ENCODE results near the gene GPR34.
"Not testable (repeated sequence)": the region's sequence is repeated elsewhere in the genome, so short reads cannot be mapped to it uniquely, and the experiment has no call there.

GPR34 gene

GRCh38 chrX:41688835-41689234 lies at the start of gene GPR34:
Gene GPR34 (plus strand): TSS chrX:41688973. CDS start chrX:41695634, 6,661 bp downstream.
- in situ Hi-C loops (cut with HindIII; ENCODE audit: low pct_unique_long_range_greater_than_20kb, low sequenced_read_pairs): no loop called here
- no peak for TF ChIP-seq JUND (IDR thresholded peaks at IDR 0.05; ENCODE audit: low read depth)
- no peak for DNase-seq (ENCODE audit: low read depth in 1 of 2, low spot score in 1 of 2)

GRCh38 chrX:41646201-41646600 lies 42.6 kb upstream of the GPR34 start:
- DNase-seq (ENCODE audit: low read depth in 1 of 2, low spot score in 1 of 2); in situ Hi-C loops (cut with HindIII; ENCODE audit: low pct_unique_long_range_greater_than_20kb, low sequenced_read_pairs): not testable (repeated sequence)

- no peak for TF ChIP-seq JUND (IDR thresholded peaks at IDR 0.05; ENCODE audit: low read depth)
- no peak for DNase-seq (ENCODE audit: low read depth in 1 of 2, low spot score in 1 of 2)
- in situ Hi-C loops (cut with HindIII; ENCODE audit: low pct_unique_long_range_greater_than_20kb, low sequenced_read_pairs): no loop called here
Observed at GRCh38 chrX:41653125-41653524, 35.6 kb upstream of the GPR34 start.

GRCh38 chrX:41655101-41655500 lies 33.7 kb upstream of the GPR34 start:
- no peak for DNase-seq (ENCODE audit: low read depth in 1 of 2, low spot score in 1 of 2)
- no peak for TF ChIP-seq JUND (IDR thresholded peaks at IDR 0.05; ENCODE audit: low read depth)
- in situ Hi-C loops (cut with HindIII; ENCODE audit: low pct_unique_long_range_greater_than_20kb, low sequenced_read_pairs): no loop called here

GRCh38 chrX:41655631-41656030 lies 33.1 kb upstream of the GPR34 start:
- in situ Hi-C loops (cut with HindIII; ENCODE audit: low pct_unique_long_range_greater_than_20kb, low sequenced_read_pairs): no loop called here
- no peak for DNase-seq (ENCODE audit: low read depth in 1 of 2, low spot score in 1 of 2)
- TF ChIP-seq JUND (IDR thresholded peaks at IDR 0.05; ENCODE audit: low read depth): no peak

- no peak for TF ChIP-seq JUND (IDR thresholded peaks at IDR 0.05; ENCODE audit: low read depth)
- no peak for DNase-seq (ENCODE audit: low read depth in 1 of 2, low spot score in 1 of 2)
Observed at GRCh38 chrX:41661366-41662095, 27.2 kb upstream of the GPR34 start.

GRCh38 chrX:41664375-41664901 lies 24.3 kb upstream of the GPR34 start:
- DNase-seq (ENCODE audit: low read depth in 1 of 2, low spot score in 1 of 2): no peak
- in situ Hi-C loops (cut with HindIII; ENCODE audit: low pct_unique_long_range_greater_than_20kb, low sequenced_read_pairs): no loop called here

More at GRCh38 chrX:41661366-41662095, 27.2 kb upstream of the GPR34 start:
- in situ Hi-C loops (cut with HindIII; ENCODE audit: low pct_unique_long_range_greater_than_20kb, low sequenced_read_pairs): no loop called here

GRCh38 chrX:41664908-41665307 lies 23.9 kb upstream of the GPR34 start:
- DNase-seq (ENCODE audit: low read depth in 1 of 2, low spot score in 1 of 2): no peak
- in situ Hi-C loops (cut with HindIII; ENCODE audit: low pct_unique_long_range_greater_than_20kb, low sequenced_read_pairs): no loop called here
- no peak for TF ChIP-seq JUND (IDR thresholded peaks at IDR 0.05; ENCODE audit: low read depth)

More at GRCh38 chrX:41664375-41664901, 24.3 kb upstream of the GPR34 start:
- TF ChIP-seq JUND (IDR thresholded peaks at IDR 0.05; ENCODE audit: low read depth): no peak

GRCh38 chrX:41665686-41666085 lies 23.1 kb upstream of the GPR34 start:
- TF ChIP-seq JUND (IDR thresholded peaks at IDR 0.05; ENCODE audit: low read depth): no peak
- no peak for DNase-seq (ENCODE audit: low read depth in 1 of 2, low spot score in 1 of 2)
- in situ Hi-C loops (cut with HindIII; ENCODE audit: low pct_unique_long_range_greater_than_20kb, low sequenced_read_pairs): no loop called here

GRCh38 chrX:41666251-41666650 lies 22.5 kb upstream of the GPR34 start:
- TF ChIP-seq JUND (IDR thresholded peaks at IDR 0.05; ENCODE audit: low read depth): no peak
- DNase-seq (ENCODE audit: low read depth in 1 of 2, low spot score in 1 of 2): no peak
- in situ Hi-C loops (cut with HindIII; ENCODE audit: low pct_unique_long_range_greater_than_20kb, low sequenced_read_pairs): no loop called here

GRCh38 chrX:41667631-41668030 lies 21.1 kb upstream of the GPR34 start:
- in situ Hi-C loops (cut with HindIII; ENCODE audit: low pct_unique_long_range_greater_than_20kb, low sequenced_read_pairs): no loop called here
- no peak for TF ChIP-seq JUND (IDR thresholded peaks at IDR 0.05; ENCODE audit: low read depth)
- no peak for DNase-seq (ENCODE audit: low read depth in 1 of 2, low spot score in 1 of 2)

- TF ChIP-seq JUND (IDR thresholded peaks at IDR 0.05; ENCODE audit: low read depth): no peak
- in situ Hi-C loops (cut with HindIII; ENCODE audit: low pct_unique_long_range_greater_than_20kb, low sequenced_read_pairs): no loop called here
- DNase-seq (ENCODE audit: low read depth in 1 of 2, low spot score in 1 of 2): no peak
Observed at GRCh38 chrX:41670112-41670511, 18.7 kb upstream of the GPR34 start.

GRCh38 chrX:41671082-41671481 lies 17.7 kb upstream of the GPR34 start:
- DNase-seq (ENCODE audit: low read depth in 1 of 2, low spot score in 1 of 2): no peak
- in situ Hi-C loops (cut with HindIII; ENCODE audit: low pct_unique_long_range_greater_than_20kb, low sequenced_read_pairs): no loop called here
- TF ChIP-seq JUND (IDR thresholded peaks at IDR 0.05; ENCODE audit: low read depth): no peak

GRCh38 chrX:41672643-41673042 lies 16.1 kb upstream of the GPR34 start:
- DNase-seq (ENCODE audit: low read depth in 1 of 2, low spot score in 1 of 2): no peak
- no peak for TF ChIP-seq JUND (IDR thresholded peaks at IDR 0.05; ENCODE audit: low read depth)
- in situ Hi-C loops (cut with HindIII; ENCODE audit: low pct_unique_long_range_greater_than_20kb, low sequenced_read_pairs): no loop called here

GRCh38 chrX:41676361-41676760 lies 12.4 kb upstream of the GPR34 start:
- DNase-seq (ENCODE audit: low read depth in 1 of 2, low spot score in 1 of 2); in situ Hi-C loops (cut with HindIII; ENCODE audit: low pct_unique_long_range_greater_than_20kb, low sequenced_read_pairs): not testable (repeated sequence)
